Measurements from ENCODE around the gene ANKRD33B. TPM values are rescaled to one million over a fixed set of nuclear protein-coding genes. Genes with fewer than 3 reads are reported as not detected.

Gene ANKRD33B
- total and polyA plus RNA-seq, 2 of the 8 experiments (the other 6 are each of a cell fraction or from before 2014, with no cell fraction given): 6.9 to 20.6 TPM

DNA sequence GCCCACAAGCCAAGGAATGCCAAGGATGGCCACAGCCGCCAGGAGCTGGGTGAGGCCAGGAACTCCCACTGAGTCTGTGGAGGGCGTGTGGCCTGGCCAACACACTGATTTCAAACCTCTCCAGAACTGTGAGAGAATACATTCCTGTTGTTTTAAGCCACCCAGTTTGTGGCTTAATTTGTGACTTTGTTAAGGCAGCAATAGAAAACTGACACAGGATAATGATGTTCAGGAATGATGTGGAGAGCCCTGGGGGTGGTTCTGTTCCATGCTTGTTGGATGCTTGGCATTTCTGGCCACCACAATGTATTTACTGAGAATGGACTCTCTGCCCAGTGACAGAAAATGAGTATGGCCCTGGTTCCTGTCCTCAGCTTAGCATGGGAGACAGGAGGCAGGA, 114.4 kb downstream of the ANKRD33B start (continued):
- TF ChIP-seq, protein P1, sequence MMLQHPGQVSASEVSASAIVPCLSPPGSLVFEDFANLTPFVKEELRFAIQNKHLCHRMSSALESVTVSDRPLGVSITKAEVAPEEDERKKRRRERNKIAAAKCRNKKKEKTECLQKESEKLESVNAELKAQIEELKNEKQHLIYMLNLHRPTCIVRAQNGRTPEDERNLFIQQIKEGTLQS (IDR thresholded peaks at IDR 0.05; ENCODE audit: insufficient read depth, low read depth, low read length): no peak
- TF ChIP-seq POU5F1 (IDR thresholded peaks at IDR 0.05; ENCODE audit: low read depth, low read length) (no peak), CBX5 (IDR thresholded peaks at IDR 0.05; ENCODE audit: low read depth, low read length) (no peak)
